Natural killer cell (primary cell): ENCODE measurements around the gene WFDC12. TPM values are rescaled to one million over a fixed set of nuclear protein-coding genes. Genes with fewer than 3 reads are reported as not detected.
"Not testable (repeated sequence)": the region's sequence is repeated elsewhere in the genome, so short reads cannot be mapped to it uniquely, and the experiment has no call there.

ENCODE experiments used
- ATAC-seq, 3 donors: fragments of 150-1000 bp in 2 of 3; fragments of 200-7000 bp in 1 of 3; cut with Tn5 transposase; 1 replicate in 1 of 3; 2 replicates in 2 of 3; pipeline ENCODE4 v1.10.0; 2021; ENCODE audit warnings: mild to moderate bottlenecking in 2 of 3, moderate library complexity in 2 of 3
- DNase-seq, 2 donors: peaks; one replicate each; pipeline versions ENCODE4 v3.0.0 to v3.0.0-alpha.2; 2013 to 2021; ENCODE audit warnings: mixed read lengths in 1 of 2
- H3K27ac ChIP-seq: one replicate; pipeline ENCODE4 v1.5.1; 2013; ENCODE audit warnings: mild to moderate bottlenecking, low read length
- H3K27me3 ChIP-seq: one replicate; pipeline ENCODE4 v1.6.1; 2013; ENCODE audit warnings: low read length; ENCODE audit not compliant: control insufficient read depth, insufficient read depth
- H3K36me3 ChIP-seq: one replicate; pipeline ENCODE4 v1.6.1; 2013; ENCODE audit warnings: low read length; ENCODE audit not compliant: control insufficient read depth, insufficient read depth
- H3K4me1 ChIP-seq: one replicate; pipeline ENCODE4 v1.6.1; 2013; ENCODE audit warnings: low read length; ENCODE audit not compliant: control insufficient read depth, insufficient read depth
- H3K4me3 ChIP-seq: one replicate; pipeline ENCODE4 v1.5.1; 2013; ENCODE audit warnings: low read length
- H3K9me3 ChIP-seq: one replicate; pipeline ENCODE4 v1.6.1; 2013; ENCODE audit warnings: low read length; ENCODE audit not compliant: control insufficient read depth, insufficient read depth
- H3K27ac Mint-ChIP-seq, 2 donors: one replicate each; pipeline ENCODE4 v1.8.0; 2022; ENCODE audit warnings: mild to moderate bottlenecking in 2 of 2, mixed read lengths in 2 of 2, moderate library complexity in 1 of 2
- H3K27me3 Mint-ChIP-seq, 2 donors: one replicate each; pipeline ENCODE4 v1.8.0; 2022; ENCODE audit warnings: low read depth in 2 of 2, mixed read lengths in 2 of 2
- H3K36me3 Mint-ChIP-seq: one replicate; pipeline ENCODE4 v1.8.0; 2022; ENCODE audit warnings: mixed read lengths
- H3K4me1 Mint-ChIP-seq, 2 donors: one replicate each; pipeline ENCODE4 v1.8.0; 2022; ENCODE audit warnings: mixed read lengths in 2 of 2
- H3K4me3 Mint-ChIP-seq: one replicate; pipeline ENCODE4 v1.8.0; 2022; ENCODE audit warnings: mild to moderate bottlenecking, moderate library complexity, mixed read lengths
- H3K9me3 Mint-ChIP-seq, 2 donors: one replicate each; pipeline ENCODE4 v1.8.0; 2022; ENCODE audit warnings: mixed read lengths in 2 of 2
- WGBS: methylation state at CpG from one replicate; pipeline ENCODE4 v1.1.7; 2013; ENCODE audit warnings: missing lambda C conversion rate; ENCODE audit not compliant: insufficient coverage; 5-methylcytosine and 5-hydroxymethylcytosine counted together
- intact Hi-C: fragments of 100-400 bp; cut with micrococcal nuclease; formaldehyde crosslinking; loops from one replicate; pipeline ENCODE4 v1.14.2; 2022
- total RNA-seq, 4 donors: library from RNA; stranded (reverse); fragments of 120-200 nt in 1 of 4; gene quantifications; one replicate each; pipeline versions ENCODE4 v1.2.3 to v1.2.4, GENCODE V29; 2013 to 2022
- TF ChIP-seq, protein P1 (sequence below): fragments of 200-600 bp; IDR thresholded peaks from one replicate; pipeline ENCODE4 v1.8.0; 2022; ENCODE audit warnings: antibody characterized with exemption

WFDC12 gene
- total RNA-seq, 3 donors from 2014 or later (not counting 1 experiment from before 2014, with no cell fraction given), result not detected

DNA sequence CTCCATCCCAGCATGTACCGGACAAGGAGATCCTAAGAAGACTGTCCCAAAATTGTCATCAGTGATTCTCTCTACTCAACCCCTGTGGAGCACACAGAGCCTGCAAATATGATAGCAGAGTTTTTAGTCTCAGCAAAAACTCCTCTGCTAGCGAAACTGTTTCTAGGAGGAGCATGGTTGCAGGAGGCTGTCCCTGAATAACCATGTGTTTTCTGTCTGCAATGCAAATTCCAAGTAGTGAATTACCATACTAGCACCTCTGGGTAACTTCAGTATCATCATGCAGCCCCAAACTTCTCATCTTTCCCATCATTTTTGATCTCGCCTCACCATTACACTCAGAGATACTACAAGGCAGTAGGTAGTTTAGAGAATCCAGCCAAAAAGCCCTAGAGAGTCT, 24.8 kb upstream of the WFDC12 start:
- Mint-ChIP-seq H3K36me3 (no peaks in the 10 kb centered on the region), H3K9me3 (no peaks in the 10 kb centered on the region), H3K27me3 (peaks cover 23 to 63% of the 10 kb centered on the region in 2 donors), H3K27ac (no peak overlapping the region), H3K4me1 (no peaks in the 10 kb centered on the region), H3K4me3 (no peak overlapping the region)
- WGBS, result 95% methylated on average over 3 of the region's 3 CpGs
- H3K27ac ChIP-seq, result no peak overlapping the region
- H3K4me1 ChIP-seq, result no peaks in the 10 kb centered on the region
- TF ChIP-seq, protein P1, sequence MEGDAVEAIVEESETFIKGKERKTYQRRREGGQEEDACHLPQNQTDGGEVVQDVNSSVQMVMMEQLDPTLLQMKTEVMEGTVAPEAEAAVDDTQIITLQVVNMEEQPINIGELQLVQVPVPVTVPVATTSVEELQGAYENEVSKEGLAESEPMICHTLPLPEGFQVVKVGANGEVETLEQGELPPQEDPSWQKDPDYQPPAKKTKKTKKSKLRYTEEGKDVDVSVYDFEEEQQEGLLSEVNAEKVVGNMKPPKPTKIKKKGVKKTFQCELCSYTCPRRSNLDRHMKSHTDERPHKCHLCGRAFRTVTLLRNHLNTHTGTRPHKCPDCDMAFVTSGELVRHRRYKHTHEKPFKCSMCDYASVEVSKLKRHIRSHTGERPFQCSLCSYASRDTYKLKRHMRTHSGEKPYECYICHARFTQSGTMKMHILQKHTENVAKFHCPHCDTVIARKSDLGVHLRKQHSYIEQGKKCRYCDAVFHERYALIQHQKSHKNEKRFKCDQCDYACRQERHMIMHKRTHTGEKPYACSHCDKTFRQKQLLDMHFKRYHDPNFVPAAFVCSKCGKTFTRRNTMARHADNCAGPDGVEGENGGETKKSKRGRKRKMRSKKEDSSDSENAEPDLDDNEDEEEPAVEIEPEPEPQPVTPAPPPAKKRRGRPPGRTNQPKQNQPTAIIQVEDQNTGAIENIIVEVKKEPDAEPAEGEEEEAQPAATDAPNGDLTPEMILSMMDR, result no peak
- no peaks in the 10 kb centered on the region for H3K36me3 ChIP-seq
- intact Hi-C loops, result no loop called here
- ATAC-seq (no peak), DNase-seq (no peak)
- no peaks in the 10 kb centered on the region for H3K9me3 ChIP-seq
- peaks cover 4% of the 10 kb centered on the region for H3K27me3 ChIP-seq
- no peak overlapping the region for H3K4me3 ChIP-seq

GRCh38 chr20:45140836-45141235, 16.6 kb upstream of the WFDC12 start:
- Histone ChIP-seq H3K4me3 (no peak overlapping the region), H3K36me3 (no peaks in the 10 kb centered on the region), H3K27me3 (no peaks in the 10 kb centered on the region), H3K4me1 (no peaks in the 10 kb centered on the region), H3K27ac (no peak overlapping the region), H3K9me3 (no peaks in the 10 kb centered on the region)
- WGBS, result 75% methylated on average over 4 of the region's 4 CpGs
- DNase-seq (no peak), ATAC-seq (no peak)
- TF ChIP-seq, protein P1, result no peak
- intact Hi-C loops, result no loop called here
- H3K27me3 Mint-ChIP-seq, result peaks cover 10 to 32% of the 10 kb centered on the region in 2 donors
- no peaks in the 10 kb centered on the region for H3K9me3 Mint-ChIP-seq
- no peak overlapping the region for H3K4me3 Mint-ChIP-seq
- no peaks in the 10 kb centered on the region for H3K4me1 Mint-ChIP-seq
- no peaks in the 10 kb centered on the region for H3K36me3 Mint-ChIP-seq
- no peak overlapping the region for H3K27ac Mint-ChIP-seq

DNA sequence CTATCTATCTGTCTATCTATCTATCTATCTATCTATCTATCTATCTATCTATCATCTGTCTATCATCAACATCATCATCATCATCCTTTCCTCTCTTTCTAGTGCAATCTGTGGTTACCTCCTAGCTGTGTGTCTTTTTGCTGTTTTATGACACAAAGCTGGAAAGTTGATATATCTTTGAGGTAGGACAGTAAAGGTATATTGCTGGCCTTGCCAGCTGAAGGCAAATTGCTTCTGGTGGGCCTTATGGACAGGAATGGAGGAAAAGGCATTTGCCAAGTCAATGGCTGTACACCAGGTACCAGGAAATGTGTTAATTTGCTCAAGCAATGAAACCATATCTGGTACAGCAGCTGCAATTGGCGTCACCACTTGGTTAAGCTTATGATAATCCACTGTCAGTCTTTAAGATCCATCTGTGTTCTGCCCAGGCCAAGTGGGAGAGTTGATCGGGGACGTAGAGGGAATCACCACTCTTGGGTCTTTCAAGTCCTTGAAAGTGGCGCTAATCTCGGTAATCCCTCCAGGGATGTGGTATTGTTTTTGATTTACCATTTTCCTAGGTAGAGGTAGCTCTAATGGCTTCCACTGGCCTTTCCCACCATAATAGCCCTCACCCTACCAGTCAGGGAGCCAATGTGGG, 15.6 kb upstream of the WFDC12 start:
- H3K4me3 ChIP-seq, H3K27me3 ChIP-seq, H3K36me3 ChIP-seq, H3K4me1 Mint-ChIP-seq, H3K9me3 ChIP-seq, H3K27ac Mint-ChIP-seq, H3K4me1 ChIP-seq, H3K9me3 Mint-ChIP-seq, intact Hi-C loops, H3K27ac ChIP-seq, ATAC-seq, H3K4me3 Mint-ChIP-seq, H3K36me3 Mint-ChIP-seq, DNase-seq: not testable (repeated sequence)
- WGBS, result 92% methylated on average over 5 of the region's 5 CpGs
- peaks cover 6 to 28% of the 10 kb centered on the region in 2 donors for H3K27me3 Mint-ChIP-seq

DNA sequence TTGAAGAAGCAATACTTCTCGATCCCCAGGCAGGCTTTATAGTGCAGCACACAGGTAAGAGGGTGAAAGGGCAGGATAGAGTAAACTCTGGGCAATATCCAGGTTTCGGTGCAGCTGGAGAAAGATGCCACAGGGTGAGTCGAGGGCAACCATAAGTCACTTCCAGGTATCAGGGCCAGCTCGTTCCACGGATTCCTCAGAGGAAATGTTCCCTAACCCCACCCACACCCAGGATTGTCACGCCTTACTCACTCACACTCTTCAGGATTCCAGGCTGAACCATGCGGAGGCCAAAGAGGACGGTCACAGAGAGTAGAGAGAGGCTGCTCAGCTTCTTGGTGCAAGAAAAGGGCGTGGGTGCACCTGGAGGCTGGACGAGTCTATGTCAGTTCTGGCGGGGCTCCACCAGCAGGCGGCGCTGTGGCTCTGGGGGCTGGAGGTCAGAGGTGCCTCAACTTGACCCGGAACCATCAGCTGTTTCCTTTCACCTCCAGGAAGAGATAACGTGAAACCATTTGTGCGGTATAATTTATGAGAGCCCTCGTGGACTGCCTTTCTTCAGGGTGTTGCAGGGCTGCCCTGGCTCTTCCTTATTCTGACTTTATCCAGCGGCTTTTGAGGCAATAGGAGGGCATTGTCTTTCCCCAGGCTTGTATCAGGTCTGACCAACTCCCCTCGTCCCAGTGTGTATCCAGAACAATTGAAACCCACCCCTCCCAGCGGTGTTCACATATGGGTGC, 14.5 kb upstream of the WFDC12 start:
- H3K36me3 ChIP-seq, result no peaks in the 10 kb centered on the region
- H3K9me3 ChIP-seq, result no peaks in the 10 kb centered on the region
- H3K36me3 Mint-ChIP-seq, result no peaks in the 10 kb centered on the region
- H3K27ac ChIP-seq, result no peak overlapping the region
- peak; percentile 26 to 46 for DNase-seq
- H3K4me3 ChIP-seq, result no peak overlapping the region
- peaks cover 0 to 29% of the 10 kb centered on the region in 2 donors for H3K27me3 Mint-ChIP-seq
- H3K27me3 ChIP-seq, result peaks cover 2% of the 10 kb centered on the region
- H3K4me3 Mint-ChIP-seq, result no peak overlapping the region
- no peak overlapping the region for H3K27ac Mint-ChIP-seq
- no peaks in the 10 kb centered on the region for H3K4me1 ChIP-seq
- no peaks in the 10 kb centered on the region for H3K4me1 Mint-ChIP-seq
- no peaks in the 10 kb centered on the region for H3K9me3 Mint-ChIP-seq
- TF ChIP-seq, protein P1, result peak; percentile 30
- intact Hi-C loops, result no loop called here
- 49% methylated on average over 20 of the region's 20 CpGs for WGBS
- peak in 2 of 3 donors; percentile 60 to 64 for ATAC-seq
